ENCODE measurements around the gene FCHSD2.

FCHSD2 gene

GRCh38 chr11:72989727-72990126 lies 152.4 kb downstream of the FCHSD2 start:
- H3K4me3 ChIP-seq (ENCODE audit: low read depth, low read length) = no peak overlapping the region
- H3K36me3 ChIP-seq = no peaks in the 10 kb centered on the region; the same call in 1 of the 2 replicates
- no peak for DNase-seq
- no peaks in the 10 kb centered on the region for H3K4me1 ChIP-seq
- H3K27me3 ChIP-seq = no peaks in the 10 kb centered on the region
- TF ChIP-seq CTCF (IDR thresholded peaks at IDR 0.05; ENCODE audit: low read depth, low read length) = no peak
- no peaks in the 10 kb centered on the region for H3K9me3 ChIP-seq

DNA sequence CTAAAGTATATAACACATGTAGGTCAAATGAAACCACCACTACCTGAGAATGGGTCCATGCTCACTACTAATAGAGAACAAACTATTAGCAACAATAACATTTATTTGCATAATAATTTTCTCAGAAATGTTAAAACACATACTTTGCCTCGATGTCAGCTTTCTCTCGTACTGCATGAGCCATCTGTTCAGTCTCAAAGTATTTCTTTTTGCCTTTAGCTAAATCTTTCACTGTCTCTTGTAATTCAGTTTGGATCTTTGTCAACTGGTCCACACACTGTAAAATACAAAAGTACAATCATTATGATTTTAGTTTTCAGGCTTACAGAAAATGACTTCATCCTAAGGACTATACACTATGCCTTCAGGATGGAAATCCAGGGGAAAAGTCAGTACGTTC lies 153.3 kb downstream of the FCHSD2 start:
- DNase-seq = no peak
- Histone ChIP-seq H3K4me1 (no peaks in the 10 kb centered on the region), H3K4me3 (ENCODE audit: low read depth, low read length) (no peak overlapping the region), H3K27me3 (no peaks in the 10 kb centered on the region), H3K9me3 (no peaks in the 10 kb centered on the region), H3K36me3 (no peaks in the 10 kb centered on the region; the same call in 1 of the 2 replicates)
- TF ChIP-seq CTCF (IDR thresholded peaks at IDR 0.05; ENCODE audit: low read depth, low read length) = no peak

- no peak overlapping the region for H3K4me3 ChIP-seq (ENCODE audit: low read depth, low read length)
- H3K27me3 ChIP-seq = no peaks in the 10 kb centered on the region
- no peaks in the 10 kb centered on the region; the same call in 1 of the 2 replicates for H3K36me3 ChIP-seq
- H3K9me3 ChIP-seq = no peaks in the 10 kb centered on the region
- DNase-seq = no peak
- TF ChIP-seq CTCF (IDR thresholded peaks at IDR 0.05; ENCODE audit: low read depth, low read length) = no peak
- no peaks in the 10 kb centered on the region for H3K4me1 ChIP-seq
Observed at GRCh38 chr11:72985645-72986044, 156.5 kb downstream of the FCHSD2 start.

GRCh38 chr11:72984453-72985077 lies 157.6 kb downstream of the FCHSD2 start:
- H3K4me1 ChIP-seq = no peaks in the 10 kb centered on the region
- TF ChIP-seq CTCF (IDR thresholded peaks at IDR 0.05; ENCODE audit: low read depth, low read length) = no peak
- no peaks in the 10 kb centered on the region for H3K27me3 ChIP-seq
- H3K36me3 ChIP-seq = no peaks in the 10 kb centered on the region; the same call in 1 of the 2 replicates
- H3K9me3 ChIP-seq = no peaks in the 10 kb centered on the region
- H3K4me3 ChIP-seq (ENCODE audit: low read depth, low read length) = no peak overlapping the region
- no peak for DNase-seq

GRCh38 chr11:72983560-72983959 lies 158.6 kb downstream of the FCHSD2 start:
- no peaks in the 10 kb centered on the region for H3K27me3 ChIP-seq
- TF ChIP-seq CTCF (IDR thresholded peaks at IDR 0.05; ENCODE audit: low read depth, low read length) = no peak
- H3K4me3 ChIP-seq (ENCODE audit: low read depth, low read length) = no peak overlapping the region
- peaks cover under 1% of the 10 kb centered on the region; the same call in 1 of the 2 replicates for H3K36me3 ChIP-seq
- no peak for DNase-seq
- H3K4me1 ChIP-seq = no peaks in the 10 kb centered on the region
- no peaks in the 10 kb centered on the region for H3K9me3 ChIP-seq

GRCh38 chr11:72981971-72982685 lies 160.0 kb downstream of the FCHSD2 start:
- Histone ChIP-seq H3K36me3 (peaks cover 3% of the 10 kb centered on the region; the same call in 1 of the 2 replicates), H3K4me1 (no peaks in the 10 kb centered on the region), H3K4me3 (ENCODE audit: low read depth, low read length) (no peak overlapping the region), H3K9me3 (no peaks in the 10 kb centered on the region), H3K27me3 (no peaks in the 10 kb centered on the region)
- no peak for DNase-seq
- no peak for TF ChIP-seq CTCF (IDR thresholded peaks at IDR 0.05; ENCODE audit: low read depth, low read length)
